WTC11 (cell line): ENCODE measurements around the gene SNX13.

Source experiments
- JUN ChIP-seq: sonication (generic); formaldehyde crosslinking; IDR thresholded peaks from 2 replicates; pipeline ENCODE4 v1.8.0; 2023; ENCODE audit warnings: mild to moderate bottlenecking, missing genetic modification reagents
- TF ChIP-seq, protein P1 (sequence below): sonication (generic); formaldehyde crosslinking; IDR thresholded peaks from 2 replicates; pipeline ENCODE4 v1.8.0; 2022; ENCODE audit warnings: mild to moderate bottlenecking, missing genetic modification reagents

DNA sequence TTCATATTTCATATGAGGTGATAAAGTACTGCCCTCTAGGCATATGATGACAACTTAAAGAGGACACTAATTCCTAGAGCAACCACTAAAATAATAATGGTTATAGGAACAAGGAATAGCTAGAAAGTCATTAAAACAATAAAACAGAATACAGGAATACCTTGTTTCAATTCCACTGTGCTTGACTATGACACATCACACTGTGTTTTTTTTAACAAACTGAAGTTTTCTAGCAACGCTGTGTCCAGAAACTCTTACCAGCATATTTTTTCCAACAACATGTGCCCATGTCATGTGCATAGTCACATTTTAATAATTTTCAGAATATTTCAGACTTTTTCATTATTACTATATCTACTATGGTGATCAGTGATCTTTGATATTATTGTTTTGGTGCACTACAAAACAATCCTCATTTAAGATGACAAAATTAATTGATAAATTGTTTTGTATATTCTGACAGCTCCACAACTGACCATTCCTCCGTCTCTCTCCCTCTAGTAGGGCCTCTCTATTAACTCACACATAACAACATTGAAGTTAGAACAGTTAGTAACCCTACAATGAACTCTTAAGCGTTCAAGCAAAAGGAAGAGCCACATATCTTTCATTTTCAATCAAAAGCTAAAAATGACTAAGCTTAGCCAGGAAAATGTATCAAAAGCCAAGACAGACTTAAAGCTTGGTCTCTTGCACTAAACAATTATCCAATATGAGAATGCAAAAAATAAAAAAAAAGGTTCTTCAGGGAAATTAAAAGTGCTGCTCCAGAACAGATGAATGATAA is 85.8 kb downstream of the SNX13 start:
- no peak for TF ChIP-seq JUN (CRISPR knock-in tag)
- TF ChIP-seq, protein P1, sequence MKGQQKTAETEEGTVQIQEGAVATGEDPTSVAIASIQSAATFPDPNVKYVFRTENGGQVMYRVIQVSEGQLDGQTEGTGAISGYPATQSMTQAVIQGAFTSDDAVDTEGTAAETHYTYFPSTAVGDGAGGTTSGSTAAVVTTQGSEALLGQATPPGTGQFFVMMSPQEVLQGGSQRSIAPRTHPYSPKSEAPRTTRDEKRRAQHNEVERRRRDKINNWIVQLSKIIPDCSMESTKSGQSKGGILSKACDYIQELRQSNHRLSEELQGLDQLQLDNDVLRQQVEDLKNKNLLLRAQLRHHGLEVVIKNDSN (CRISPR knock-in tag) = no peak
